Measurements from ENCODE around the gene SPEG.

Gene SPEG

GRCh38 chr2:219482674-219483405, 48.2 kb downstream of the SPEG start:
- FAIRE-seq: no peak

GRCh38 chr2:219483451-219484342, 49.1 kb downstream of the SPEG start:
- no peak for FAIRE-seq

GRCh38 chr2:219484343-219485200, 49.9 kb downstream of the SPEG start:
- no peak for FAIRE-seq

DNA sequence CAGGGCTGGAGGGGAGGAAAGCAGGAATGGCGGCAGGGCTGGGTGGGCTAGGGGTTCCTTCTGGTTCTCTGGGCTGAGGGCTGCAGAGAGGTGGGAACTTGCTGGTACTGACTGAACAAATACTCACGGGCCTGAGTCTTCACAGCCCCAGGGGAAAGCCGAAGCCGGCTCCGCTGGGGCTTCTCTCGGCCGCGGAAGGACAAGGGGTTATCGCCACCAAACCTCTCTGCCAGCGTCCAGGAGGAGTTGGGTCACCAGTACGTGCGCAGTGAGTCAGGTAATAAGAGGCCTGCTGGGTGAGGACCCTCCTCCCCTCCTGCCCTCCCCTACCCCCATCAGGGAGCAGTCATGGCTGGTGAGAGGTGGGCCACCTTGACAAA, 50.5 kb downstream of the SPEG start:
- no peak for FAIRE-seq

DNA sequence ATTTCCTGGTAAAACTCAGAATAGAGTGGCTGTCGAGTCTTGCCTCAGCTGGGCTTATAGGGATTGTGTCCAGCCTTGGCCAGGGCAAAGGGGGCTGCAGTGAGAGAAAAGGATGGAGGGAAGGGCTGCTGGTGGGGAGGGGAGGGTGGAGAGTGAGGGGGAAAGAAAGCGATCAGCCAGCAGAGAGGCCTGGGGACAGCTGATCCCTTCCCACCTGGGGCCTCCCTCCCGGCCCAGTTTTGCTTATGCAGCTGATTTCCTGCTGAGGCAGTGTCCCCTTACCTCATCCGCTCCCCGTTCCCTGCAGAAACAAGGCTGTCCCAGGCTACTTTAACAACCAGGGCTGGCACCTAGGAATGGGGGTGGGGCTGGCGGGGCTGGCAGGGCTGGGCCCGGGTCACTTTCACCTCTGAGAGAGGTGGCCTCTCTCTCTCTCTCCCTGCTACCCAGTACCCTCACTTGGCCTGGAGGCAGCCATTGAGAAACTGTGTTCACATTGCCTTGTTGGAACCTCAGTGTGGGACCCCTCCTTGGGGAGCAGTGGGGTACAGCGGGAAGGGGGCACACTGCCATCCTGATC, 51.8 kb downstream of the SPEG start:
- no peak for FAIRE-seq

GRCh38 chr2:219488149-219488843, 53.7 kb downstream of the SPEG start:
- FAIRE-seq: no peak

DNA sequence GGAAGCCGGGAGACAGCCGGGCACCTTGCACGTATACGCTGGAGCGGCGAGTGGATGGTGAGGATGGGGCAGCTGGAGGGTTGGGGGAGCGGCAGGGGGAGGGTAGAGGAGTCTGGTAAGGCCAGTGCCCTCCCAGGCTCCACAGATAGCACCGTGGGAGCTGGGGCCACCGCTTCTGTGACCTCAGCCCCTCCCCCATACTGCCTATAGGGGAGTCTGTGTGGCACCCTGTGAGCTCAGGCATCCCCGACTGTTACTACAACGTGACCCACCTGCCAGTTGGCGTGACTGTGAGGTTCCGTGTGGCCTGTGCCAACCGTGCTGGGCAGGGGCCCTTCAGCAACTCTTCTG, 54.2 kb downstream of the SPEG start:
- no peak for FAIRE-seq

DNA sequence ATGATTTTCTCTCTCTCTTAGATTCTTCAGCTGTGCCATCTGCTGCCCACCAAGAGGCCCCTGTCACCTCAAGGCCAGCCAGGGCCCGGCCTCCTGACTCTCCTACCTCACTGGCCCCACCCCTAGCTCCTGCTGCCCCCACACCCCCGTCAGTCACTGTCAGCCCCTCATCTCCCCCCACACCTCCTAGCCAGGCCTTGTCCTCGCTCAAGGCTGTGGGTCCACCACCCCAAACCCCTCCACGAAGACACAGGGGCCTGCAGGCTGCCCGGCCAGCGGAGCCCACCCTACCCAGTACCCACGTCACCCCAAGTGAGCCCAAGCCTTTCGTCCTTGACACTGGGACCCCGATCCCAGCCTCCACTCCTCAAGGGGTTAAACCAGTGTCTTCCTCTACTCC, 54.7 kb downstream of the SPEG start:
- no peak for FAIRE-seq

DNA sequence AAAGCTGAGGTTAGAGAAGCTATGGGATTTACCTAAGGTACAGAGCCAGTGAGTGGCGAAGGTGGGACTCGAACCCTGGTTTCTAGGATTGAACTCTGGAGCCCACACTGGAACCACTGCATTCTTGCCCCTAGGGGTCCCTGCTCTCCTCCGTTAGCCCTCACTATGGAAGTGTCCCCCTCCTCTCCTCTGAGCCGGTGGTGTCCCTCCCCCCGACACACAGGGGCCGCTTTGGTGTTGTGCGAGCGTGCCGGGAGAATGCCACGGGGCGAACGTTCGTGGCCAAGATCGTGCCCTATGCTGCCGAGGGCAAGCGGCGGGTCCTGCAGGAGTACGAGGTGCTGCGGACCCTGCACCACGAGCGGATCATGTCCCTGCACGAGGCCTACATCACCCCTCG, 55.5 kb downstream of the SPEG start:
- no peak for FAIRE-seq

DNA sequence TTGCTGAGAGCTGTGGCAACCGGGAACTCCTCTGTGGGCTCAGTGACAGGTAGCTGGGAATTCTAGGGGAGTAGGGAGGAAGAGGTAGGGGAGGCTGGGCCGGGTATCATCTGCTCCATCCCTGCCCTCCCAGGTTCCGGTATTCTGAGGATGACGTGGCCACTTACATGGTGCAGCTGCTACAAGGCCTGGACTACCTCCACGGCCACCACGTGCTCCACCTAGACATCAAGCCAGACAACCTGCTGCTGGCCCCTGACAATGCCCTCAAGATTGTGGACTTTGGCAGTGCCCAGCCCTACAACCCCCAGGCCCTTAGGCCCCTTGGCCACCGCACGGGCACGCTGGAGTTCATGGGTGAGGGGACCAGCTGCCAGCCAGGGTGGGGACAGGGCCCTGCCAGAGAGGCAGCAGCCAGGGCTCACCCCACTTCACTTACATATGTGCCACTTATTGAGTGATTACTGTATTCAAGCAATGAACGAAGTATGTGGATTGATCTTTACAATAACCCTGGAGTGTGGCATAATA, 56.0 kb downstream of the SPEG start:
- no peak for FAIRE-seq

GRCh38 chr2:219491278-219491963, 56.8 kb downstream of the SPEG start:
- no peak for FAIRE-seq

- no peak for FAIRE-seq
Measured at GRCh38 chr2:219492575-219492974, 57.9 kb downstream of the SPEG start.

- no peak for FAIRE-seq
Measured at GRCh38 chr2:219493086-219493485, 58.4 kb downstream of the SPEG start.

DNA sequence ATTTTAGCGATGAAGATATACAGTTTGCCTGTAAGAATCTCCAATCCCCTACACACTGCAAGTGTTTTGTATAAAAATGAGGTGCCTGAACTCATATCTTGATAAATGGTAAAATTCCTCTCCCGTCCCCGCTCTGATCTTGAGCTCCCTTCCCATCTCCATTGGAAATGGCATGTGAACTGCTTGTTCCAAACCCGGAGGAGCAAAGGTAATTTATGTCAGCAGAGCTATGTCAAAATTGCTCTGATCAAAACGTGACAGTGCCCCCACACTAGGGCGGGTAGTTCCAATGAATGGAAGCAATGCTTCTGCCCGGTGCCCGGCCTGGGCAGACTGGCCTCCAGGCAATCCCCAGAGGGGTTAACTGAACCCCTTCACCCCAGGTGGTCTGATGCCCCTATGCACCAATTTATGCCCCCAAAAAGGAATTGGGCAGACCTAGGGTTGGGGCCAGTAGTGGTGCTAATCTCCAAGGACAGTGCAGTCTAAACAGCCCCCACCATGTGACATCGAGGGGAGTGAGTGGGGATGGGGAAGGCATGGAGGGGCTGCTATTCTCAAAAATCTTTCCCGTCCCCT, 60.4 kb downstream of the SPEG start:
- FAIRE-seq: no peak

DNA sequence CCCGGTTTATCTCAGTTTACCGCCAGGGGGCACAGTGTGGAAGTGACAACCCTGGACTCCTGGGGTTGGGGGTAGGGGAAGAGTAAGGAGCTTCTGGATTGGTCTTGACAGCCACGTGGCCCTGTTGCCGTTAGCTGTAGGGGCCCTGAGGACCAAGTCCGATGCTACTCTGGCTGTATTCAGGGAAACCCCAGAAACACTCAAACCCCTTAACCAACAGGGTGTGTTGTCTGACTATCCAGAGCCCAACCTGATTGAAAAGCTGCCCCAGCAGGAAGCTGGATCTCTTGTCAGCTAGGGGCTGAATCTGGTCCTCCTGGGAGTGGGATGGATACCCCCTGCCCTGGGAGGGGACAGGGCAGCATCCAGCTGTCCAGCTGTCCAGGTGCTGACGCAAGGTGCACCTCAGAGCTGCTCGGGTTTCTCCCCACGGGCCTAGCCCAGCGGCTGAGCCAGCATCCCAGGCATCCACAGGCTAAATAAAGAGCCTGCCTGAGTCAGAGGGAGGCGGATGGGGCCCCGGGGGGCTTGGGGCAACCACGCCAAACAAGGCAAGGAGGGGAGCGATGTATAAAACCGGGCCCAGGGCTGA, 61.0 kb downstream of the SPEG start:
- peak; percentile 27 for FAIRE-seq

DNA sequence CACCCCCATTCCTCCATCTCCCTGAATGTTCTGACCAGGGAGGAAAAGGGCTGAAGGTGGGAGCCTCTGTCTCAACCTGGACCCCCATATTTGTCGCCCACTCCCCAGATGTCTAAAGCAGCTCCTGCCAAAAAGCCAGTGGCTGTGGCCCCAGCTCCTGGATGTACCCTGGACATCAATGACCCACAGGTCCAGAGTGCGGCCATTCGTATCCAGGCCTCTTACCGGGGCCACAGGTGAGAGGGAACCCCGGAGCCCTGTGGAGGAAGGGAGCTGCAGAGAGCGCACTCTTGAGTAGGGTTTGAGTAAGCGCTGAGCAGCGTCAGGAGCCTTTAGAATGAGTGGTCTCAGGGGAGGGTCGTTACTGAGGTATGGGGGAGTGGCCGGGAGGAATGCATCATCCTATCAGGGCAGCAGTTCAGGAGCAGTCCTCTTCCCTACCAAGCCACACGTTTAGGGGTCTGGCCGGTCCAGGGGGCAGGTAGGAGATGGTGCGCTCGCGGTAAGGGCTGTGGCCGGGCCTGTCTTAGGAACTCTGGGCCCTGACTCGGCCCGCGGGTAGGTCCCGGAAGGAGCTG, 61.7 kb downstream of the SPEG start:
- no peak for FAIRE-seq

- FAIRE-seq: no peak
Measured at GRCh38 chr2:219496825-219497494, 62.3 kb downstream of the SPEG start.

GRCh38 chr2:219497495-219498279, 63.0 kb downstream of the SPEG start:
- FAIRE-seq: no peak

All from islet of Langerhans (tissue), 1 donor.